AG04449 (cell line): ENCODE results near the gene KCMF1.

Experiments
- CTCF ChIA-PET: fragments of 350-600 bp; formaldehyde crosslinking; extraction: SDS; loops from one replicate; lab custom pipeline; 2021; ENCODE audit warnings: antibody characterized with exemption; lab: Yijun Ruan, JAX
- POLR2A ChIA-PET: fragments of 400-600, 350-600 bp; formaldehyde crosslinking; extraction: SDS; loops from one replicate; lab custom pipeline; 2020; ENCODE audit warnings: antibody characterized with exemption, inconsistent platforms; lab: Yijun Ruan, JAX
- DNase-seq: peaks from one replicate; pipeline ENCODE4 v3.0.0-alpha.2; 2010; ENCODE audit warnings: low read depth, low spot score
- H3K4me3 ChIP-seq: 2 replicates; pipeline ENCODE4 v1.5.1; 2011; ENCODE audit warnings: low read depth, mild to moderate bottlenecking, control low read depth, low read length
- TF ChIP-seq, protein P1 (sequence below): IDR thresholded peaks from one replicate; pipeline ENCODE4 v1.5.1; 2011; ENCODE audit warnings: mild to moderate bottlenecking, moderate library complexity, low read length, control low read depth, inconsistent platforms; ENCODE audit not compliant: insufficient read depth; ENCODE audit errors: missing control alignments

KCMF1 gene

DNA sequence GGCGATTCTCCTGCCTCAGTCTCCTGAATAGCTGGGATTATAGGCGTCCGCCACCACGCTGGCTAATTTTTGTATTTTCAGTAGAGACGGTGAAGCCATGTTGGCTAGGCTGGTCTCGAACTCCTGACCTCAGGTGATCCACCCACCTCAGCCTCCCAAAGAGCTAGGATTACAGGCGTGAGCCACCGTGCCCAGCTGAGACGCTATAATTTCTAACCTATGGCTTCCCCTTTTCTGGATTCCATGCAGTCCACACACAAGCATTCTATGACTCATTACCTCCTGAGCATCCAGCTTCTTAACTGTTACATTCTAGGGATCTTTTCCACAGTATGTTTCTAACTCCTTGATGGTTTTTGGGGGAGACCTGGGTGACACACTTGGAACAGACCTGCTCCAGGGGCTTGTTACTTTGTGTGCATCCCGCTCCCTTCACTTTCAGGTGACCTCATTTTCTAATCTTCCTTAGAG lies 11.8 kb upstream of the KCMF1 start:
- TF ChIP-seq, protein P1, sequence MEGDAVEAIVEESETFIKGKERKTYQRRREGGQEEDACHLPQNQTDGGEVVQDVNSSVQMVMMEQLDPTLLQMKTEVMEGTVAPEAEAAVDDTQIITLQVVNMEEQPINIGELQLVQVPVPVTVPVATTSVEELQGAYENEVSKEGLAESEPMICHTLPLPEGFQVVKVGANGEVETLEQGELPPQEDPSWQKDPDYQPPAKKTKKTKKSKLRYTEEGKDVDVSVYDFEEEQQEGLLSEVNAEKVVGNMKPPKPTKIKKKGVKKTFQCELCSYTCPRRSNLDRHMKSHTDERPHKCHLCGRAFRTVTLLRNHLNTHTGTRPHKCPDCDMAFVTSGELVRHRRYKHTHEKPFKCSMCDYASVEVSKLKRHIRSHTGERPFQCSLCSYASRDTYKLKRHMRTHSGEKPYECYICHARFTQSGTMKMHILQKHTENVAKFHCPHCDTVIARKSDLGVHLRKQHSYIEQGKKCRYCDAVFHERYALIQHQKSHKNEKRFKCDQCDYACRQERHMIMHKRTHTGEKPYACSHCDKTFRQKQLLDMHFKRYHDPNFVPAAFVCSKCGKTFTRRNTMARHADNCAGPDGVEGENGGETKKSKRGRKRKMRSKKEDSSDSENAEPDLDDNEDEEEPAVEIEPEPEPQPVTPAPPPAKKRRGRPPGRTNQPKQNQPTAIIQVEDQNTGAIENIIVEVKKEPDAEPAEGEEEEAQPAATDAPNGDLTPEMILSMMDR = no peak
- ChIA-PET POLR2A (interaction anchor here (0.9 to 2.1 kb wide), 7 partner anchors 10 to 54 kb away, joined by 3 to 27 read pairs (median 7); partner anchors contain the start of gene KCMF1), CTCF (interaction anchor here (0.8 to 3.8 kb wide), 4 partner anchors 11 to 60 kb away, joined by 3 to 23 read pairs (median 8); no protein-coding TSS in a partner anchor)
- no peak overlapping the region; the same call in 1 of the 2 replicates for H3K4me3 ChIP-seq
- DNase-seq = no peak

DNA sequence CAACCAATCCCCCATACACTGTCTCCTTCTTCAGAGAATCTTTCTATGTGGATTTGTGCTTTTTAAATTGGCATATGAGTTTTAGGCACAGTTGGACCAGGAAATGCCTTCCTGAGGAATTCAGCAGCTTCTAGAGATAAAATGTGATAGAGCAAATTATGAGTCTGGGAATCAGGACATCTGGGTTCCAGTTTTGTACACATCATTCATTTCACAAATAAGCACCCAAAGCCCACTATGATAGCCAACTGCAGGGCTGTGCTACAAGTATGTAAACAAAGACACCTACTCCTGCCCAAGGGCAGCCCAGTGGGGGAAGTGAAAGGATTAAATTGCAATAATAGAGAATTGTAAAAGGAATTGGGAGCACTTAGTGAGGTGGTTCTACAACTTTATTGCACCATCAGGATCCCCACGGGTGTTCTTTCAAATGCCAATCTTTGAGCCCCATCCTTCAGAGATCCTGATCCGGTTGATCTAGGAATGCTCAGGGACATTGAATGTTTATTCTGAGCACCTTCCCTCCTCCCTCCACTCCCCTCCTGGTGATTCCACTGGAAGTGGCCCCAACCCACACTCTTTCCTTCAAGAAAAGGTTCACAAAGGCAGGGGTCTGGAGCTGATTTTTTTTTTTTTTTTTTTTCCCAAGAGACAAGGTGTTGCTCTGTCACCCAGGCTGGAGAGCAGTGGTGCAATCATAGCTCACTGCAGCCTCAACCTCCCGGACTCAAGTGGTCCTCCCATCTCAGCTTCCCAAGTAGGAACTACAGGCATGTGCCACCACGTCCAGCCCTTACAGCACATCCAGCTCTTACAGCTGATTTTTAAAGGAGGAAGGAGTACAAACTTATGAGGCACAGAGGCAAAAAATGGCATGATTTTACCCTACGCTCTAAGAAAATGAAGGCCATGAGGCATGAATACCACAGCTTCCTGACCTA lies 11.1 kb upstream of the KCMF1 start:
- no peak overlapping the region; the same call in 1 of the 2 replicates for H3K4me3 ChIP-seq

DNA sequence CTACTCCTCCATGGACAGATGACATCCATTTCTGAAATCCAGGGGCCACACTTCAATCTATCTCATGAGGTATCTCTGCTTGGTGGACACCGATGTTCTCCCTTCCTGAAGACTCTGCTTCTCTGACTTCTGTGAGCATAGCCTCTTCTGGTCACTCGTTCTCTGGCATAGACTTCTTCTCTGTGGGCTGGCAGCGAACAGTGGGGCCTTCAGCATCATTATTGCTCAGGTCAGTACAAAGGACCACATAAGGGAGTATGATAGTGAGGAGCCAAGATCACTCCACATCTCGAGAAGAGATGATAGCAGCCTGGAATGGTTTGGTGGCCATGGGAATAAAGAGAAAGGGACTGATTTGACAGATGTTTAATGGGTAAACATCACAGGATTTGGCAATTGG lies 8.0 kb upstream of the KCMF1 start:
- ChIA-PET POLR2A (interaction anchor here (0.6 to 0.7 kb wide), 2 partner anchors 12 to 171 kb away, joined by 3 to 4 read pairs; no protein-coding TSS in a partner anchor), CTCF (interaction anchor here (1.0 to 1.8 kb wide), 2 partner anchors 37 to 55 kb away, joined by 5 to 7 read pairs; no protein-coding TSS in a partner anchor)
- no peak for DNase-seq
- H3K4me3 ChIP-seq = no peak overlapping the region
- TF ChIP-seq, protein P1 = no peak

More for the DNA sequence above, 11.1 kb upstream of the KCMF1 start:
- TF ChIP-seq, protein P1 = no peak
- DNase-seq = no peak
- ChIA-PET CTCF (interaction anchor here (0.5 to 3.8 kb wide), 8 partner anchors 8 to 365 kb away, joined by 3 to 23 read pairs (median 4); no protein-coding TSS in a partner anchor), POLR2A (interaction anchor here (0.8 to 2.1 kb wide), 8 partner anchors 10 to 55 kb away, joined by 3 to 27 read pairs (median 6); partner anchors contain the start of gene KCMF1)

DNA sequence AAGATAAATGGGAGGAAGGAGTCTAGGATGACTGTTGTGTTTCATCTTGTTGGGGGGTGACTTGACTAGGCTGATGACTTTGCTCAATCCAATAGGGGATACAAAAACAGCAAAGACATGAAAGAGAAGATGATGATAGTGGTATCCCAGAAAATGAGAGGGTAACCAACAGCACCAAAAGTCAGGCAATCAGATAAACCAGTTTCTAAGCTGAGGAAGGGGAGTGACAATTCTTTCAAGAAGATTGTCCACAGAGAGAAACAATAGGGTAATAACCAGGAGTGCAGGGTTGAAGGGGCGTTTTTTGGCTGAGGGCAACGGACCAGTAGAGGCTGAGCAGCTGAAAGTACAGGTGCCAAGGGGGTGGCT lies 7.7 kb upstream of the KCMF1 start:
- CTCF ChIA-PET = interaction anchor here (1.0 to 1.8 kb wide), 2 partner anchors 37 to 55 kb away, joined by 5 to 7 read pairs; no protein-coding TSS in a partner anchor
- TF ChIP-seq, protein P1 = no peak
- no peak overlapping the region for H3K4me3 ChIP-seq
- POLR2A ChIA-PET = no interaction called here
- no peak for DNase-seq

DNA sequence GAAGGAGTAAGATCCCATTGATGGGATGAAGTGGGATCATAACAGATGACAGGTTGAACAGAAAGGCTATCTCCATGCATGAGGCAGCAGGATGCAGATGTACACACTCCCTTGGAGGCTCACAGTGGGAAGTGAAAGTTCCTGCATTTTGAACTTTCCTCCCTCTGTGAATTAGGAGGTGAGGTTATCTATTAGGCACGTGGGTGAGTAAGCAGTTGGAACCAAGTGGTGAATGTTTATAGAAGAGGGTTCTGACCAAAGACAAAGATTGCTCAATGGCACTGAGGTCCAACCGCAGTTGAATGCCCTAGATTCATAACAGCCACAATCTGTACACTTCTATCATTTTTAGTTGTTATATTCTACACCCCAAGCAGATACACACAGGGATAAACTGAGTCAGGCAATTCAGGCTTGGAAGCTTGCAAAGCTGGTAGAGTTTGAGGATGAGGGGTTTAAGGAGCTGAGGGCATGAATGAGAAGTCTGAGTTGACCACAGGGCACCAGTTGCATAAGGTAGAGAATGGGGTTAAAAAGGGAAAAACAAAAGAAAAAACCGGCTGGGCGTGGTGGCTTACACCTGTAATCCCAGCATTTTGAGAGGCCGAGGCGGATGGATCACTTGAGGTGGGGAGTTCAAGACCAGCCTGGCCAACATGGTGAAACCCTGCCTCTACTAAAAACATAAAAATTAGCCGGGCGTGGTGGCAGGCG lies 7.1 kb upstream of the KCMF1 start:
- ChIA-PET POLR2A (no interaction called here), CTCF (interaction anchor here (0.9 kb wide), 1 partner anchor 38 kb away, joined by 3 read pairs; no protein-coding TSS in a partner anchor)
- TF ChIP-seq, protein P1 = no peak
- no peak for DNase-seq
- H3K4me3 ChIP-seq = no peak overlapping the region
